GM18517 (cell line): ENCODE results near the gene ERCC6L.
"Not testable (repeated sequence)": the region's sequence is repeated elsewhere in the genome, so short reads cannot be mapped to it uniquely, and the experiment has no call there.

Experiments
- ATAC-seq: cut with Tn5 transposase; IDR thresholded peaks from one replicate; pipeline ENCODE4 v1.9.1; 2021; ENCODE audit warnings: mild to moderate bottlenecking, moderate library complexity; ENCODE audit not compliant: unreplicated experiment

Gene ERCC6L

GRCh38 chrX:72176981-72177380 lies 61.8 kb downstream of the ERCC6L start:
- no peak for ATAC-seq

GRCh38 chrX:72176289-72176688 lies 62.5 kb downstream of the ERCC6L start:
- ATAC-seq, result not testable (repeated sequence)

- ATAC-seq, result no peak
Measured at GRCh38 chrX:72169008-72169728, 69.7 kb downstream of the ERCC6L start.

GRCh38 chrX:72165551-72165950 lies 73.3 kb downstream of the ERCC6L start:
- no peak for ATAC-seq

GRCh38 chrX:72159769-72160168 lies 79.1 kb downstream of the ERCC6L start:
- ATAC-seq, result no peak

- no peak for ATAC-seq
Measured at GRCh38 chrX:72158773-72159172, 80.1 kb downstream of the ERCC6L start.
